HG02981 (cell line): ENCODE results near the gene GRM3.
A peak's percentile ranks its signal among the peaks of the same experiment; 100 is the strongest.

Experiments
- ATAC-seq: cut with Tn5 transposase; IDR thresholded peaks from one replicate; pipeline ENCODE4 v1.9.1; 2021; ENCODE audit warnings: mild to moderate bottlenecking, moderate library complexity; ENCODE audit not compliant: unreplicated experiment

GRM3 gene

DNA sequence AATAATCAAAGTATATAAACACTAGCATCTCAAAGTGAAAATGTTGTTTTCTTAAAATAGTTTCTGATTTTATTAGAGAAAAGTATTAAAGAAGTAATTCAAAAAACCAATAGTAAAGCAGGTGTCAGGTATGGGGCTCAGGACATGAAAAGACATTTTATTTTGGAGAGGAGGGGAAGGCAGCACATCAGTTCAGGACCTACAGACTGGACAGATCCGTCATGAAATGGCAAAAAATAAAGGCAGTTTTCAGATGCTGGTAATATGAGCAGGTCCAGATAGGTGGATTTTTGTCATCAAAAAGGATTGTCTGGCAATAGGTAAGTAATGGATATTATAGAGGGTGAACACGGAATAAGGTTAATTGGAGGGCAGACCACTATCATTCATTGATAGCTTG is 49.0 kb downstream of the GRM3 start:
- ATAC-seq, result no peak

DNA sequence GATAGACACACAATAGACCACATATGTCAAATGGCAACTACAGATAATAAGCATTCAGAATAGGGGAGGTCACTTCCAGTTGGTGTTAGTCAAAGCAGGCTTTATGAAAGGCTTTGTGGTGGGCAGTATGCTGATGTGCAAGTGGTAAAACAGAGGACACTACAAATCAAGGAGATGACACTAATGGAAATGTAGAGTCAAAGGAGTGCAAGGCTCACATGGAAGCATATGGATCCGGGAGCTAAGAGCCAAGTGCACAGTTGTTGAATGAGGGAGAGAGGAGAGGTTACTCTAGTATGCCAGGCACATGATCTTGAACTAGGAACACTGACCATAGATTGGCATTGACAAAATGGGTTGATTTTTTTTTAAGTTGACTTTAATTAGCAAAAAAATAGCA is 62.7 kb downstream of the GRM3 start:
- no peak for ATAC-seq

DNA sequence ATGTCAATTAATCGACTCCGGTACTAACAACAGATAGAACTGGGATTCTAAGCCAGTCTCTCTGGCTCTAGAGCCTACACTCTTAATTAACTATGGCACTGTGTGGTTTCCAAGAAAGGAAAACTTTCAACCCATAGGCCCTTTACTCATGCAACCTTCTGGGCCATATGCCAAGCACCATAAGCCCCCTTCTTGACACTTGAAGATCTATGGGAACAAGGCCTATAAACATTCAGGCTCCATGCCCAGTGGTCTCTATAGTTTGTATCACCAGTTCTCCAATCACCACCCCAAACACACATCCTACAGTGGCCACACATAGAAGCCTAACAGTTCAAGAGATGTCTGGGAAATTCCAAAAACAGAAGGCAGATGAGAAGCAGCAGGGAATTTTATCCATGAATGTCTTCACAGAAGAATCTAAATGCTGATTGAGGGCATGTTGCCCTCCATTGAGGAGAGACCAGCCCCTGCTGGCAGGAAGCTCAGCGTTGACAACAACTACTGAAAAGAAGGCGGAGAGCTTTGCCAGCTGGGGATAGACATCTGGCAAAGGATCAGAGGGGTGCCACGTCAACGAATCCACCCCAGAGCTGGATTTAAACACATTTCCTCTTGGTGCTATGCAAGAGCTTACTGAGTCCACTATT is 64.4 kb downstream of the GRM3 start:
- no peak for ATAC-seq

DNA sequence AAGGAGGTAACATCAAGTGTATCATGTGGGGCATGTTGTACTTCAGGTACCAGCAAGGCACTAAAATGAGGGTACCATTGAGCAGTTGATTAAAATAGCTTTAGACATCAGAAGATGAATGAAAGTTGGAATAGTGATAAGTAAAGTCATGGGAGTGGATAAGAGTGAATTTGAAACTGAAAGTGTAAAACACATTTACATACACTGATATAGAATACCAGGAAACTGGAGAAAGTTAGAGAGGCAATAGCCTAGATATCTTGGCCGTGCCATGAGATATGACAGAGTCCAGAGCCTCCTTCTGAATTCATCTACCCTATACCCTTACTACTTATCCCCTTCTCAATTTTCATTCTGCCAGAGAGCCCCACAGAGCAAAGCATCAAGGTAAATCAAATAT is 76.6 kb downstream of the GRM3 start:
- no peak for ATAC-seq

DNA sequence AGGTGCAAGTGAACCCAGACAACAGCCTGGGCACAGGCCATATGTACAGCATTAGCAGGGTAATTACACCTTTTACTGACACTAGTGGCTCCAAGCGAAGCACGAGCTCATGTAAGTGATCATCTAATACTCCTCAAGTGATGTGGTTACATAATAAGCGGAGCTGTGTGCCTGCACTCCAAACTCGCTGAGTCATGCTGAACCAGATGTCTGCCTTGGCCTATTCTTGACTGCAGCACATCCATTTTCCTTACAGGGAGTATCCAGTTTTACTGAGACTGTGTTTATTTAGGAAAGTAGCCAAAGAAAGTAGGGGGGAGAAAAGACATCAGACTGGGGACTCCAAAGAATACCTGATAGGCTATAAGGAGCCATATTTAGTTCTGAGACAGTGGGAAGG is 90.1 kb downstream of the GRM3 start:
- no peak for ATAC-seq

DNA sequence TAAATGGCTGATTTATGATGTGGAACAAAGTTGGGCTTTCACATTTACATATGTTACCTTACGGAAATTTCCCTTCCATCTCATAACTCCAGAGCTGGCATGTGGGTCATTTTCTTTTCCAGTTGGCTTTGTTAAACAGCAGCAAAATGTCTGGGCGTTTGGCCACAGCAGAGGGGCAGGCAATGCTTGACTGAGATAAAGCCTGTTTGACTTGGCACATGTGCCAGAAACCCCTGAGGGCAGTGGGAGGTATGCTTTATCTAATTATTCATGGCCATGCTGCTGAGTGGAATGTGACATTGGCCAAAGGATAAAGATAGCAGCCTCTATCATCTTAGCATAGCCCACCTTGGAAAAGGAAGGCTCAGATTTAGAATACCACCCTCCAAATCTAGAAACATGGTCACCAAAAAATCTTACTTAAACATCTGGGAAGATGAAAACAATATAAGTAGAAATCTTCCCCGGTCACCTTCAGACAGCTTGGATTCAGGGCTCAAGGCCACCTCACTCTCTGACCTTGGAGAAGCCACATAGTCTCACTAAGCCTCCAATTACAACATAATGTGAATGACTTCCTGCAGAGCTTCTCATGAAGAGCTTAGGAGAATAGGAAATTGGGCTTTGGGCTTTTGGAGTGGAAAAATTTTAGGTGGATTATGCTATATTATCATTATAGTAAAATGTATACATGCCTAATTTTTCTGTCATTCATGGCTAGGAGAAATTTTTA is 101.5 kb downstream of the GRM3 start:
- ATAC-seq, result no peak

DNA sequence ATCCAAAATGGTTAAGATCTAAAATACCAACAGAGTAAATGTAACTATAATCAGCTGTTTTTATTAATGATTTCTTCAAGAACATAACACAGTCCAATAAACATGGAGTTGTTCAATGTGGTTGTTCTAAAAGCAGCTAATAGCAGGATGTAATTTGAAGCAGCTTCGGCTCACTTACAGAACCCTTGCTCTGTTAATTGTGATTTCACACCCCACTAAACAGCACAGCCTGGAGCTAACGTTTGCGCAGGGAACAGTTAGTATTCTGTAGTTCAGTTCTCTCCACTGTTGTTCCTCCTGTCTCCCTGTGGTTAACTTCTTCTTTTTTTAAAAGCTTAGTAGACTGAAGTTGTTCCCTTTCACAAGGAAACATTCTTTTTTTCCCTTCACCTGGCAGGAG is 104.0 kb downstream of the GRM3 start:
- ATAC-seq, result no peak

DNA sequence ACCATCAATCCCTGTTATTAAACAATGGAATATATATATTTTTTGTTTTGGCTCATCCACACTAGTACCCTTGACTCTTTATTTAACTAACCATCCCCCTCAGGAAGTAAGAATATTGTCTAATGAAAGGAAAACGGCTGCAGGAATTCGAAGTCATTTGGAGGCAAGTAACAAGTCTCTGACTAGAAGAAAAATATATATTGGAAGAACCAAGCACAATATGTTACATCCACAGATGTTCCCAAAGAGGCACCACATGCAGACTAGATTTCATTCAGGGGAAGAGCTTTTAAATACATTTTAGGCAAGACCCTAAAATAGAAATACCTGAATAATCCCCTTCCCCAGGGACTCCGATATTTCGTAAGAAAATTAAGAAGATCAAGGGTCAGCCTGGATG is 104.5 kb downstream of the GRM3 start:
- ATAC-seq, result no peak

DNA sequence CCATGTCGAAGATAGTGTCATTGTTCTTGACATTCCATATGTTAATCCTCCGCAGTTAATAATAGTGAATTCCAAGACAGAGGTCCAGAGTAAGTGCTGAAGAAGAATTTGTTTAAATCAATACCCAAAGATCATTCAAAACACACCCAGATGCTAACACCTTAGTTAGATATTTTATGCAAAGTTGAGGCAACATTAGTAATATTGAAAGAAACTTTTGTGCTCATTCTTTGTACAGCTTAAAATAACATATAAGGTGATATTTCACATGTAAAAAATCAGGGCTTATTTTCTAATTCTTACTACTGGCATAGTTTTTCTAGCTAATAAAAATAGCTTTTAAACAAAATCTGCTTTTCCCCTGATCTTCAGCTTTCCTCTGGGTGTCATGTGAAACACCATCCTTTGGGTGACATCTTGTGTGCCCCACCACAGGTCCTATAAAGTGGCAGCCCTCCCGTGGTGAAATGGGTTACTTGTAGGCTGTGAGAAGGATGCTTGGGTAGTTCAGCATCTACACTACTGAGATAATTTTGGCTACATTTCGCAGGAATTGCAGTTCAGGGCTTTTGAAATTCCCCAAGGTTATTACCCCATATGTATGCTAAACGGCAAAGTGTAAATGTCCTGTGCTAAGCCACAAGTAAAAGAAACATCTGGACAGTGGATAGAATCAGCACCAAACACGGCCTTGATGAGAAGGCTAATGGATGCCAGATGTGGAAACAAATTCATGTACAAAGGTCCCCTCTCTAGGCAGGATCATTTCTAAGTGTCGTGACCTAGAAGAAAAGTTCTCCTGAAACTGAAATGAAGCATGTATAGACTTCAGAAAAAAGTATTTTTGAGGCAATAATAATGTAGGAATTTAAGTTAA is 105.4 kb downstream of the GRM3 start:
- peak; percentile 34 for ATAC-seq

DNA sequence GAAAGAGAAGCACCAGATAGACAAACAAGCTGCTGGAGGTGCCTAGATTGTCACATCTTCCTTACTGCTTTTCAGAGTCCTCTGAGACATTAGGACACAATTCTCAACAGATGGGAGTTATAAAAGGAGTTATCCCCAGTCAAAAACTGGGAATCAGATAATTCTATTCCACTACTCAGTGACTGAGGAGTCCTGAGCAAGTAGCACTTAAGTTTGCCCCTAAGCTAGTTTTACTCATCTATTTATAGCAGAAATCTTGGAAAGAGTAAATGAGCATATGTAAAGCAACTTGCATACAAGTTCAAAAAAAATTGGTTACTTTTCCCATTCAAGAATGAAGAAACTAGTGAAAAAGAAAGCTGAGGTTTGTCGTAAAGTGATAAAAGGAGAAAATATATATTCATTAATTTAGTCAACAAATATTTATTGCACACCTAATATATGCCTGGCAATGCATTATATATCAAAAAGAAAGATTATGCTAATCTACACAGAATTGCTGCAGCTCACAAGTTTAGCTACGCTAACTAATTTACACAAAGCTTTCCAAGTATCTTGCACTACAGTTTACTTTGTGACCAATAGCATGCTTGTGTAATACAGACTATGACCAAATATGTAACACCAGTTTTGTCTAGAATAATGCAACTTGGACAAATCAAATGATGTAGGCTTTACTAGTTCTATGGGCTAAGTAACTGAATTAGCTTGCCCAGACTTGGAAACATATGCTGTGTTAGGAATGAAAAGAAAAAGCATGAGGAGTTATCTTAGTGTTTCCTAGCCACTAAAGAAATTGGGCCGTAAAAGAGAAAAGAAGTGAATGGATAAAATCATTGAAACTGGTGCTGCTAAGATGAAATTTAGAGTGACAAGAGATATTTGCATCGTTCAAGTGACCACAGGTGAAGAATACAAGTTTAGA is 106.3 kb downstream of the GRM3 start:
- no peak for ATAC-seq

DNA sequence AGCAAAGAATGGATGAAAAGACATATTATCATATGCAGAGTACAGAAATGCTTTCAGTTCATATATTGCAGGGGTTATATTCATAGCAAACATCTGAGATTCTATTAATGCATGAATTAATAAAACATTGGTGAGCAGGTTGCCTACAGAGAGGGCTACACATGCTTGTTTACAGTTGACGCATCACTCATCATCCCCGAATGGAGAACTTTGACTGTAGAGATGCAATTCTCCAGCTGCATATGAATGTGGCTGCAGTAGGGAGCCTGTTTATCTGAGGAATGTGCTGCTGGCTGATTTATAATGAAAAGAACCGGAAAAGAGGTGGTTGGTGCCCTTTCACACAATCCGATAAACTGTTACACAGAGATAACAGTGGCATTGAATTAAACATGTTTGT is 116.5 kb downstream of the GRM3 start:
- ATAC-seq, result no peak

DNA sequence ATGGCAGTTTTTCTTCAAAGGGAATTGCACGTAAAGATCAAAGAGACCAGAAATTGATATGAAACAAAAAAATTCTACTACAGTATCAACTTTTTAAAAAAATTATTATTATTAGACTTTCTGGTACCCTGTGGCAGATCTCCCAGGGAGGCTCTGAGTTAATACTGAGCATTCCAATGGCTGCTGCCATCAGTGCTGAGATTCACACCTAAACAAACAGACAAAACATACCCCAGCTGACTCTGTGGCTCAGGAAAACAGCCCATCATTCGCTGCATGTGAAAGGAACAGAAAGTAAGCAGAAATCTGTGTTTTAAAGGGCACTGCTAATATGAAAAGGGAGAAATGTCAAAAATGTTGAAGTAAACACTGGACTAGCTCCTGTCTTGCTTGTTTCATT is 118.4 kb downstream of the GRM3 start:
- ATAC-seq, result no peak

DNA sequence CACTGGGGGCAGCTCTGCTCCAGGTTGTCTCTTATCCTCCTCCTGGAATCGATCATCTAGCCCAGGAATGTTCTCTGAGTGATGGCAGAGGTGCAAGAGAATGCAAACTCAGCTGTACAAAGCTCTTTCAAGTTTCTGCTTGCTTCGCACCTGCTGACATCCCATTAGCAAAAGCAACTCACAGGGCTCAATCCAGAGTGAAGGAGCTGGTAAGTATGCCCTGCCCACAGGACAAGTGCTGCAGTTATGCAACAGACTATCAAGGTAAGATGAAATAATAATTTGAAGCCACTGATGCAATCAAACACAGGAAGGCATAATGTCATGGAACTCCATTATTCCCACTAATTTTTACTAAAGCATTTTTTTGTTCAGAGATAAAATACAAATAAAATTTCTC is 122.2 kb downstream of the GRM3 start:
- ATAC-seq, result no peak

DNA sequence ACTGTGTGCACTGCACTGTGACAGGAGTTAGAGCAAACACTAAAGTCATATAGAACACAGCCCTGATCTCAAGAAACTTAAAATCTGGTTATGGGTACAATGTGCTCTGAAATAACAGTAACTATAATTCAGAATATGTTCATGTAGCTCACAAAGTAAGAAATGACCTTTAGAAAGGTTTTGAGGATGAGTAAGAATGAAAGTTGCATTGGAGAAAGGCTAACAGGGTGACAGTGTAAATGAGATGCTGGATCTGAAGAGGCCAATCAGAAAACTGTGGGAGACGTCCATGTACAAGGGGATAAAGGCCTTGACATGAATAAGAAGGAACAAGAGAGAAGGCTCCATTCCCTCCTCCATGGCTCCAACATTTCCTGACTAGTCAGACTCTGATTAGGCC is 124.7 kb downstream of the GRM3 start:
- no peak for ATAC-seq

DNA sequence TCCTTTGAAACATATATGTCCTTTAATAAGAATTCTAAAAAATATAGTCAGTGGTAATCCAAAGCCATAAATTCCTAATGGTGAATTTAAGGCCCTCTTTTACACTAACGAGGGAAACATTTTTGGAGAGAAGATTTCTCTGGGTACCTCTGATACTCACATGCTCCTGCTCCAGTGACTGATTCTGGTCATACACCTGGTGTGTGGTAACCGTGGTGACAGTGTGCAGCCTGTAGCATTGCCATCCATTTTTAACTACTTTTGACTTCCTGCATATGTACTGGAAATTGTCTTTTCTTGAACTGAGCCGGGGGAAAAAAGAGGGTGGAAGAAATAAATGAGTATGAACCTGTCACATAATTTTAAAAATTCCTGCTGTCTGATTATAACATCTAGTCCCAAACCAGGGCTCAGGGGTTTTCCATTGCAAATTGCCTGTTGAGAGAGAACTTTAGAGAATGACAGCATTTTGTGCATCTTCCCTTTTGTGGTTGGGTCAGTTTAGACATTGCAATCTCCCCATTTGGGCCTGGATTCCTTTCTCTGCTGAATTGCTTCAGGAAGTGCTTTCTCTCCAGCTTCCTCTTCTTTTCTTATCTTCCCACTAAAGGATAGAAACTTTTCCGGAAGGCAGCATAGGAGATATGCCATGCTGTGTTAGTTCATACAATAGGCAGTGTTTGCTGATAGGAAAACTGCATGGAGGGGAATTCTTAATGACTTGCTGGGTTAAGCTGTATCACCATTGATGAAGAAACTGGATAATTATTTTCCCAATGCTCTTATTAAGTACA is 125.5 kb downstream of the GRM3 start:
- ATAC-seq, result peak; percentile 83

DNA sequence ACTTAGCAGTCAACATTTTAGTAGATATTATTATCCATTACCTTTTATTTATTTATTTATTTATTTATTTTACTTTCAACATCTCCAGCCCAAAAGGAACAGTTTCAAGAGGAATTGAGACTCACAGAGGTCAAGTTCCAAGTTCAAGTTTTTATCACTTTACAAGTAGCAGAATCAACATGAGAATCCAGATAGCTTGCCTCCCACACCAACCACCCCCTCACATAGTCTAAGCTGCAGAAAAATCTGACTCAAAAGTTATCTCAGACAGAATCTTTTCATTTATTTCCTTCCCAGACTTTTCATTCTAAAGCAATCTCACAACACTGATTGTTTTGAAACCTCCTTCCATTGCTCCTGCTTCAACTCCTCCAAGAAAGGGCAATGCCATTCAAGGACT is 129.6 kb downstream of the GRM3 start:
- ATAC-seq, result no peak

DNA sequence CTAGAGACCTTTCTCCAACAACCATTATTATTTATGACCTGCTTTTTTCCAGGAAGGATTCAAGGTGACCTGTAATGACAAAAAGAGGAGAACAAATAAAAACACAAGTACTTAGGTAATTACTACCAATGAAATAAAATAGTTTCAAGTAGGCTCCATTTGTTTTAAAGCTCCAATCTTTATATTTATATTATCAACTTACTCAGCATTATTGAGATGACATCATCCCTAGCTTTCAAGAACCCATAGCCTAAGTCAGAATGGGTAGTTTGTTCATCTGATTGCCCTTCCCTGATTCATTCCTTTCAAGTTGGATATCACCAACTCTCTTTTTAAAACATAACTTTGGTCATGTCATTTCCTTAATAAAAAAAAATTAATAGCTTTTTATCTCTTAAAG is 131.5 kb downstream of the GRM3 start:
- ATAC-seq, result no peak

DNA sequence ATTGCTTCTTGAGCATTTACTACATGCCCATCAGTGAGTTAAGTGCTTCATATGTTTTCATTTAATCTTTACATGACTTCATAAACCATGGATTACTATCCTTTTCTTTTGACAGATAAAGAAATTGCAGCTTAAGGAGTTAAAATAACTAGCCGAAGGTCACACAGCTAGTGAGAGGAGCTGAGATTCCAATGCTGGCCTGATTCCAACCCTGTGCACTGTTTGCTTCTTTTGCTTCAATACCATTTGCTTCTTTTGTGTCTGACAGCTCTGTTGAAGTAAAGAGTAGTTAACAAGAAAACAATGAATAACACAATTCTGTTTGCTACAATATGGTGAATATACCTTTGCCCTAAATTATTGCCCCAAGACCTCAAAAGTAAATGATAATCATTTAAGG is 132.4 kb downstream of the GRM3 start:
- ATAC-seq, result no peak

DNA sequence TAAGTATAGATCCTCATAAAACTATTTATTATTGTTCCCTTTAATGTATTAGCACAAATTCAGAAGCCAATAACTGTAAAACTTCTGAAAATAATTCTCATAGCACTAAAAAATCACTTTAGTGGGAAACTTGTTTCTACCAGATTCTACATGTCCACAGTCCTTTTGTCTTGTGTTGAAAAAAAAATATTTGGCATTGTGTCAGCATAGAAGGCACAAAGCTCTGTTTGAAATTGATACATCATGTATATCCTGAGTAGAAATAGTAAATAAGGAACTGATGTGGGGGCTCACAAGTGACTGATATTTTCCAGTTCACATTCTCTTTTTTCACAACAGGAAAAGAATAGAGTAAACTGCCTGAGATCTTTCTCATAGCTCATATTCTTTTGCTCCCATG is 134.6 kb downstream of the GRM3 start:
- ATAC-seq, result no peak

DNA sequence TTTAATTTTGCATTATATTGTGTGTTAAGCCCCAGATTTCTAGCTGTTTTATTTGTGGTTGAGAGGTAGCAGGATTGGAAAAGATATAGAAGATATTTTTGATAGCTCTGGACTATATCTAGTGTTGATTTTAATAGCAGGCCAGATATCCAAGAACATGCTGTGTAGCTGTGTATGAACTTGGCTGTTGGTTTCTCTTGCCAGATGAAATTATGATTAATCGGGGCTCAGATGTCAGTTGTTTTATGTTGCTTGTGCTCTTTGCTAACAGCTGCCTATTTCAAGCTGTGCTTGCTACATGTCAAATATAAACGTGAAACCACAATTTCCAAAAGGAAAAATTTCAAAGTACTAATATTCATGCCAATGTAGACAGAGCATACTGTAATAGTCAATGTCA is 141.1 kb downstream of the GRM3 start:
- no peak for ATAC-seq
